Adrenal gland (tissue), 12 donors: Measurements from ENCODE around the gene TDO2. TPM values are rescaled to one million over a fixed set of nuclear protein-coding genes. Genes with fewer than 3 reads are reported as not detected.

ENCODE experiments used
- DNase-seq, 7 donors: peaks; one replicate each; pipeline ENCODE4 v3.0.0-alpha.2; 2019 to 2020
- H3K27ac ChIP-seq, 5 donors: fragments of 200-600 bp; sonication (generic) in 4 of 5; 1 replicate in 3 of 5; 2 replicates in 2 of 5; pipeline versions ENCODE4 v1.5.1 to v1.8.0; 2016 to 2020; ENCODE audit warnings: mild to moderate bottlenecking in 1 of 5
- H3K27me3 ChIP-seq: fragments of 200-600 bp; 2 replicates; pipeline ENCODE4 v1.8.0; 2021
- H3K36me3 ChIP-seq, 2 donors: fragments of 200-600 bp; replicated peaks in 1 of 2; 1 replicate in 1 of 2; 2 replicates in 1 of 2; pipeline versions ENCODE4 v1.5.1 to v1.8.0; 2018 to 2022
- H3K4me1 ChIP-seq, 2 donors: fragments of 200-600 bp; replicated peaks in 1 of 2; 1 replicate in 1 of 2; 2 replicates in 1 of 2; pipeline versions ENCODE4 v1.5.1 to v1.8.0; 2018 to 2021
- H3K4me3 ChIP-seq, 4 donors: fragments of 200-600 bp; sonication (generic) in 3 of 4; one replicate each; pipeline ENCODE4 v1.5.1; 2016 to 2018
- H3K9me3 ChIP-seq, 3 donors: fragments of 200-600 bp; sonication (generic) in 1 of 3; replicated peaks in 1 of 3; 1 replicate in 2 of 3; 2 replicates in 1 of 3; pipeline versions ENCODE4 v1.5.1 to v1.8.0; 2016 to 2021
- CTCF ChIP-seq, 6 experiments: fragments of 450-650 bp in 4 of 6; fragments of 200-600 bp in 2 of 6; sonication (generic) in 1 of 6; IDR thresholded peaks; 1 replicate in 5 of 6; 2 replicates in 1 of 6; pipeline versions ENCODE4 v1.5.1 to v1.8.0; 2016 to 2021; ENCODE audit warnings: antibody characterized with exemption in 6 of 6, mild to moderate bottlenecking in 2 of 6, moderate library complexity in 1 of 6
- POLR2A ChIP-seq, 2 donors: fragments of 450-650 bp; IDR thresholded peaks; one replicate each; pipeline ENCODE4 v1.6.1; 2017; ENCODE audit warnings: antibody characterized with exemption in 2 of 2, mild to moderate bottlenecking in 2 of 2, moderate library complexity in 1 of 2
- WGBS, 4 donors: extraction: QIAGEN DNeasy Blood & Tissue Kit in 2 of 4; methylation state at CpG; one replicate each; pipeline versions ENCODE4 v1.1.5 to v1.1.7; 2013 to 2017; 5-methylcytosine and 5-hydroxymethylcytosine counted together
- intact Hi-C, 2 donors: fragments of 100-400 bp; cut with DNase I; formaldehyde crosslinking; loops; one replicate each; pipeline versions ENCODE4 v1.14.1 to v1.15.0; 2022 to 2023
- polyA plus RNA-seq, 3 donors: library from polyadenylated mRNA; stranded (reverse); fragments of 200-250 nt in 2 of 3; fragments of 350-450 nt in 1 of 3; fragmentation: Illumina TruSeq in 1 of 3; extraction: RNeasy Lipid Tissue Mini Kit (QIAGEN cat#74804) in 1 of 3; gene quantifications; one replicate each; pipeline ENCODE4 v1.2.3, GENCODE V29; 2013 to 2014
- total RNA-seq, 9 donors: library from RNA; depleted of rRNA in 4 of 9; stranded (reverse); fragments of >200 nt in 4 of 9; fragments of 120-200 nt in 1 of 9; fragmentation: NEBNext Ultra II Directional in 1 of 9; extraction: Animal tissue kit (Norgen Biotek cat#: 25700) in 1 of 9; gene quantifications; one replicate each; pipeline versions ENCODE4 v1.1.0 to v1.2.4, GENCODE V29; 2013 to 2023
- donor health status: healthy with polysubstance abuse.
- donor health status: Bipolar disorder and iron deficiency.
- donor health status: DM: yes; HTN: yes; CAD: no.
- donor health status: DM: no; HTN: no; CAD: no.
- donor health status: DM: no; HTN: no; CAD: no.
- donor health status: DM: yes; HTN: yes; CAD: no.

Gene TDO2
- total and polyA plus RNA-seq, 12 donors = 0.56 to 9.8 (median 2.6) TPM

- intact Hi-C loops = no loop called here
- 66 to 79% (median 70%) methylated on average over 6 of the region's 6 CpGs for WGBS, 4 donors
- no peaks in the 10 kb centered on the region for H3K36me3 ChIP-seq
- DNase-seq = peak in 3 of 7 donors; percentile 14 to 31 (median 29)
- H3K4me1 ChIP-seq = peaks cover 0 to 3% of the 10 kb centered on the region in 2 donors
- no peaks in the 10 kb centered on the region for H3K9me3 ChIP-seq
- TF ChIP-seq CTCF (IDR thresholded peaks at IDR 0.05) = no peak
- TF ChIP-seq POLR2A (IDR thresholded peaks at IDR 0.05) = no peak
- H3K4me3 ChIP-seq = no peak overlapping the region
- H3K27me3 ChIP-seq = no peaks in the 10 kb centered on the region
- no peak overlapping the region for H3K27ac ChIP-seq
These were observed 3.2 kb downstream of the TDO2 start for GRCh38 chr4:155906554-155907247.

GRCh38 chr4:155907556-155907955 is 4.1 kb downstream of the TDO2 start:
- no peak overlapping the region for H3K4me3 ChIP-seq
- no peak for DNase-seq
- no peaks in the 10 kb centered on the region for H3K9me3 ChIP-seq
- H3K4me1 ChIP-seq = peaks cover 0 to 3% of the 10 kb centered on the region in 2 donors
- WGBS, 4 donors = 71 to 91% (median 89%) methylated on average over 1 of the region's 1 CpG
- no peaks in the 10 kb centered on the region for H3K27me3 ChIP-seq
- intact Hi-C loops = no loop called here
- TF ChIP-seq POLR2A (IDR thresholded peaks at IDR 0.05) (no peak), CTCF (IDR thresholded peaks at IDR 0.05) (no peak)
- H3K36me3 ChIP-seq = no peaks in the 10 kb centered on the region
- no peak overlapping the region for H3K27ac ChIP-seq

GRCh38 chr4:155908187-155909139 is 5.0 kb downstream of the TDO2 start:
- H3K36me3 ChIP-seq = no peaks in the 10 kb centered on the region
- no peak overlapping the region for H3K27ac ChIP-seq
- no peak for DNase-seq
- H3K4me1 ChIP-seq = peaks cover 0 to 3% of the 10 kb centered on the region in 2 donors
- intact Hi-C loops = no loop called here
- no peak overlapping the region for H3K4me3 ChIP-seq
- WGBS, 4 donors = 64 to 67% (median 66%) methylated on average over 4 of the region's 4 CpGs
- no peaks in the 10 kb centered on the region for H3K9me3 ChIP-seq
- no peaks in the 10 kb centered on the region for H3K27me3 ChIP-seq
- TF ChIP-seq POLR2A (IDR thresholded peaks at IDR 0.05) (no peak), CTCF (IDR thresholded peaks at IDR 0.05) (no peak)

GRCh38 chr4:155909615-155910226 is 6.2 kb downstream of the TDO2 start:
- DNase-seq = no peak
- no peak overlapping the region for H3K27ac ChIP-seq
- H3K36me3 ChIP-seq = no peaks in the 10 kb centered on the region
- no peaks in the 10 kb centered on the region for H3K27me3 ChIP-seq
- intact Hi-C loops = no loop called here
- no peaks in the 10 kb centered on the region for H3K9me3 ChIP-seq
- TF ChIP-seq POLR2A (IDR thresholded peaks at IDR 0.05) (no peak), CTCF (IDR thresholded peaks at IDR 0.05) (no peak)
- H3K4me3 ChIP-seq = no peak overlapping the region
- 87 to 93% (median 90%) methylated on average over 3 of the region's 3 CpGs for WGBS, 4 donors
- peaks cover 0 to 3% of the 10 kb centered on the region in 2 donors for H3K4me1 ChIP-seq
